HCT116 (cell line): Measurements from ENCODE around the gene BRIP1. TPM values are rescaled to one million over a fixed set of nuclear protein-coding genes. Genes with fewer than 3 reads are reported as not detected.

ENCODE experiments used
- ATAC-seq: fragments of 200-7000 bp; cut with Tn5 transposase; 2 replicates; pipeline ENCODE4 v1.9.1; 2020; ENCODE audit warnings: mild to moderate bottlenecking, moderate library complexity
- BruUV-seq: library from RNA; stranded (reverse); fragments of 400-500 nt; replicated peaks from 2 replicates; lab custom pipeline; 2021; lab: Mats Ljungman, UMichigan
- CTCF ChIA-PET: fragments of 300-600 bp; sonication (Branson Sonifier 250); formaldehyde crosslinking; loops from one replicate; lab custom pipeline; 2021; ENCODE audit warnings: antibody characterized with exemption; lab: Charles Lee
- POLR2A ChIA-PET: fragments of 300-600, 350-600 bp; sonication (Branson Sonifier 250); formaldehyde crosslinking; loops from one replicate; lab custom pipeline; 2021; ENCODE audit warnings: antibody characterized with exemption; lab: Charles Lee
- RAD21 ChIA-PET, 2 experiments: fragments of 300-600 bp; sonication (Branson Sonifier 250); formaldehyde crosslinking; loops; one replicate each; lab custom pipeline; 2023; ENCODE audit warnings: low total read pairs in 2 of 2; ENCODE audit not compliant: uncharacterized antibody in 2 of 2, unreplicated experiment in 2 of 2, low non-redundant PET in 1 of 2; lab: Charles Lee
- DNase-seq: peaks from one replicate; pipeline ENCODE4 v3.0.0-alpha.2; 2010; ENCODE audit warnings: low read depth, low spot score
- H2AFZ ChIP-seq: fragments of 200-600 bp; shearing (Covaris generic), sonication (generic); 2 replicates; pipeline ENCODE4 v1.6.1; 2017; ENCODE audit warnings: low read depth, mixed run types, mixed read lengths, antibody characterized with exemption, low read length; ENCODE audit not compliant: poor library complexity, severe bottlenecking
- H3K27ac ChIP-seq: 2 replicates; pipeline ENCODE4 v1.5.1; 2012; ENCODE audit warnings: low read depth, low read length
- H3K27me3 ChIP-seq: fragments of 200-600 bp; sonication (generic); 2 replicates; pipeline ENCODE4 v1.6.1; 2016; ENCODE audit warnings: mixed run types, low read length, mixed read lengths; ENCODE audit not compliant: insufficient read depth
- H3K36me3 ChIP-seq, 2 experiments: fragments of 200-500 bp in 1 of 2; fragments of 200-600 bp in 1 of 2; sonication (Bioruptor generic) in 1 of 2; sonication (generic) in 1 of 2; 2 replicates each; pipeline versions ENCODE4 v1.5.1 to v1.6.1; 2014 to 2016; ENCODE audit warnings: low read length in 2 of 2, inconsistent platforms in 1 of 2, mixed read lengths in 1 of 2, mixed run types in 1 of 2; ENCODE audit not compliant: insufficient read depth in 2 of 2, control insufficient read depth in 1 of 2
- H3K4me1 ChIP-seq, 2 experiments: fragments of 200-600 bp in 1 of 2; sonication (generic) in 1 of 2; 2 replicates each; pipeline versions ENCODE4 v1.5.1 to v1.6.1; 2012 to 2017; ENCODE audit warnings: low read length in 2 of 2, inconsistent platforms in 1 of 2, mild to moderate bottlenecking in 1 of 2, mixed read lengths in 1 of 2, mixed run types in 1 of 2, moderate library complexity in 1 of 2; ENCODE audit not compliant: insufficient read depth in 2 of 2, control insufficient read depth in 1 of 2
- H3K4me2 ChIP-seq: fragments of 200-600 bp; sonication (generic); 2 replicates; pipeline ENCODE4 v1.6.1; 2017; ENCODE audit warnings: mixed run types, low read length, mixed read lengths
- H3K4me3 ChIP-seq, 2 experiments: fragments of 200-600 bp in 1 of 2; sonication (generic) in 1 of 2; replicated peaks in 1 of 2; 2 replicates each; pipeline ENCODE4 v1.5.1; 2011 to 2016; ENCODE audit warnings: low read length in 2 of 2, control low read depth in 1 of 2, low read depth in 1 of 2, mild to moderate bottlenecking in 1 of 2, mixed read lengths in 1 of 2, mixed run types in 1 of 2
- H3K79me2 ChIP-seq: fragments of 200-600 bp; sonication (generic); 2 replicates; pipeline ENCODE4 v1.6.1; 2017; ENCODE audit warnings: mild to moderate bottlenecking, mixed run types, low read length, moderate library complexity, mixed read lengths; ENCODE audit not compliant: insufficient read depth
- H3K9ac ChIP-seq: fragments of 200-600 bp; sonication (generic); 2 replicates; pipeline ENCODE4 v1.6.1; 2016; ENCODE audit warnings: low read length, mixed read lengths
- H3K9me2 ChIP-seq: fragments of 200-600 bp; sonication (generic), shearing (Covaris generic); 2 replicates; pipeline ENCODE4 v1.6.1; 2017; ENCODE audit warnings: mixed run types, mild to moderate bottlenecking, moderate library complexity; ENCODE audit not compliant: insufficient read depth
- H3K9me3 ChIP-seq, 2 experiments: fragments of 200-500 bp in 1 of 2; fragments of 200-600 bp in 1 of 2; sonication (Bioruptor generic) in 1 of 2; sonication (generic) in 1 of 2; 2 replicates each; pipeline ENCODE4 v1.6.1; 2014 to 2017; ENCODE audit warnings: low read length in 2 of 2, mixed read lengths in 2 of 2, inconsistent platforms in 1 of 2, low read depth in 1 of 2, mild to moderate bottlenecking in 1 of 2, mixed run types in 1 of 2, moderate library complexity in 1 of 2; ENCODE audit not compliant: control insufficient read depth in 1 of 2, insufficient read depth in 1 of 2
- H4K20me1 ChIP-seq: fragments of 200-600 bp; sonication (generic), shearing (Covaris generic); 2 replicates; pipeline ENCODE4 v1.6.1; 2017; ENCODE audit warnings: mixed run types, mild to moderate bottlenecking, moderate library complexity; ENCODE audit not compliant: insufficient read depth
- ATF3 ChIP-seq: IDR thresholded peaks from 2 replicates; pipeline ENCODE4 v1.6.1; 2012
- CBX3 ChIP-seq: IDR thresholded peaks from 2 replicates; pipeline ENCODE4 v1.6.1; 2012; ENCODE audit warnings: low read depth
- CEBPB ChIP-seq: IDR thresholded peaks from 2 replicates; pipeline ENCODE4 v1.6.1; 2012; ENCODE audit warnings: low read depth
- CTCF ChIP-seq, 3 experiments: fragments of 200-600 bp in 1 of 3; sonication (generic) in 1 of 3; IDR thresholded peaks in 2 of 3; conservative IDR thresholded peaks in 1 of 3; 2 replicates each; pipeline ENCODE4 v1.5.1; 2012 to 2017; ENCODE audit warnings: low read depth in 2 of 3, low read length in 2 of 3, antibody characterized with exemption in 1 of 3, borderline replicate concordance in 1 of 3, control low read depth in 1 of 3, mild to moderate bottlenecking in 1 of 3, mixed read lengths in 1 of 3, mixed run types in 1 of 3, moderate library complexity in 1 of 3; ENCODE audit not compliant: insufficient read depth in 1 of 3
- ELF1 ChIP-seq: IDR thresholded peaks from 2 replicates; pipeline ENCODE4 v1.6.1; 2012; ENCODE audit warnings: low read depth, borderline replicate concordance
- EZH2 ChIP-seq: fragments of 200-600 bp; sonication (generic); IDR thresholded peaks from 2 replicates; pipeline ENCODE4 v1.6.1; 2017; ENCODE audit warnings: antibody characterized with exemption, mixed run types
- FOSL1 ChIP-seq: IDR thresholded peaks from 2 replicates; pipeline ENCODE4 v1.6.1; 2012; ENCODE audit warnings: low read depth
- JUND ChIP-seq: IDR thresholded peaks from 2 replicates; pipeline ENCODE4 v1.6.1; 2012
- MAX ChIP-seq: IDR thresholded peaks from 2 replicates; pipeline ENCODE4 v1.6.1; 2012
- POLR2A ChIP-seq: IDR thresholded peaks from 2 replicates; pipeline ENCODE4 v1.7.0; 2011; ENCODE audit warnings: borderline replicate concordance; ENCODE audit not compliant: insufficient read depth, insufficient read length; ENCODE audit errors: extremely low read depth
- REST ChIP-seq: IDR thresholded peaks from 2 replicates; pipeline ENCODE4 v1.6.1; 2012; ENCODE audit warnings: low read depth
- SP1 ChIP-seq: IDR thresholded peaks from 2 replicates; pipeline ENCODE4 v1.6.1; 2012; ENCODE audit warnings: low read depth
- ZBTB33 ChIP-seq: IDR thresholded peaks from 2 replicates; pipeline ENCODE4 v1.6.1; 2011; ENCODE audit warnings: mild to moderate bottlenecking, low read length, moderate library complexity; ENCODE audit not compliant: insufficient replicate concordance; ENCODE audit errors: extremely low read depth
- intact Hi-C: fragments of 100-400 bp; cut with micrococcal nuclease; formaldehyde crosslinking; loops from 2 replicates; pipeline ENCODE4 v1.10.0; 2022
- total RNA-seq: library from RNA; stranded (reverse); gene quantifications from one replicate; pipeline ENCODE4 v1.2.1, GENCODE V29; 2021; ENCODE audit not compliant: unreplicated experiment

Gene BRIP1
- total RNA-seq, 1 experiment from 2014 or later, result 22.2 TPM

GRCh38 chr17:61805399-61805798, 57.9 kb downstream of the BRIP1 start:
- no peaks in the 10 kb centered on the region for H3K9me3 ChIP-seq
- no TSS peak for BruUV-seq
- peak overlapping the region; percentile 23; the same call in 1 of the 2 replicates for H3K27ac ChIP-seq
- H3K9ac ChIP-seq, result no peak overlapping the region
- ATAC-seq, result peak; percentile 65; the same call in 1 of the 2 replicates
- intact Hi-C loops, result no loop called here
- RAD21 ChIA-PET, result no interaction called here
- H3K4me3 ChIP-seq, result no peak overlapping the region
- POLR2A ChIA-PET, result interaction anchor here (0.8 kb wide), 1 partner anchor 10 kb away, joined by 3 read pairs; no protein-coding TSS in a partner anchor
- H3K4me2 ChIP-seq, result peak overlapping the region; percentile 28
- H3K27me3 ChIP-seq, result no peaks in the 10 kb centered on the region
- H3K9me2 ChIP-seq, result no peaks in the 10 kb centered on the region
- H3K79me2 ChIP-seq, result no peaks in the 10 kb centered on the region
- H4K20me1 ChIP-seq, result no peaks in the 10 kb centered on the region
- H3K36me3 ChIP-seq, result peaks cover 0 to 4% of the 10 kb centered on the region in 2 experiments; a peak in 2 of 4 replicates
- H3K4me1 ChIP-seq, result peaks cover 11 to 24% of the 10 kb centered on the region in 2 experiments
- no peak for TF ChIP-seq REST
- peak; percentile 13 for DNase-seq
- no peak overlapping the region for H2AFZ ChIP-seq
- CTCF ChIA-PET, result no interaction called here

- ChIA-PET RAD21 (no interaction called here), CTCF (no interaction called here), POLR2A (no interaction called here)
- no peaks in the 10 kb centered on the region for H3K27me3 ChIP-seq
- DNase-seq, result no peak
- no peaks in the 10 kb centered on the region for H4K20me1 ChIP-seq
- H3K36me3 ChIP-seq, result peaks cover 0 to 9% of the 10 kb centered on the region in 2 experiments; a peak in 2 of 4 replicates
- ATAC-seq, result no peak
- no peak overlapping the region for H3K27ac ChIP-seq
- H3K4me3 ChIP-seq, result no peak overlapping the region
- no TSS peak for BruUV-seq
- H3K9me2 ChIP-seq, result no peaks in the 10 kb centered on the region
- no peaks in the 10 kb centered on the region for H3K9me3 ChIP-seq
- intact Hi-C loops, result no loop called here
- no peak overlapping the region for H3K4me2 ChIP-seq
- H3K79me2 ChIP-seq, result no peaks in the 10 kb centered on the region
- H3K4me1 ChIP-seq, result peaks cover 11 to 24% of the 10 kb centered on the region in 2 experiments
- no peak overlapping the region for H2AFZ ChIP-seq
- H3K9ac ChIP-seq, result no peak overlapping the region
- TF ChIP-seq CTCF (IDR thresholded peaks at IDR 0.05 in 2 of 3, conservative IDR thresholded peaks at IDR 0.05 in 1 of 3; ENCODE audit: borderline replicate concordance in 1 of 3, insufficient read depth in 1 of 3, low read depth in 2 of 3, low read length in 2 of 3), result no peak
- TF ChIP-seq CEBPB, result no peak
- no peak for TF ChIP-seq EZH2
- no peak for TF ChIP-seq JUND
- TF ChIP-seq ELF1, result no peak
- no peak for TF ChIP-seq ATF3
- TF ChIP-seq FOSL1, result no peak
- no peak for TF ChIP-seq CBX3
- TF ChIP-seq POLR2A, result no peak
- TF ChIP-seq MAX, result no peak
- TF ChIP-seq SP1, result no peak
- no peak for TF ChIP-seq ZBTB33
Measured at GRCh38 chr17:61803796-61804195, 59.5 kb downstream of the BRIP1 start.
